ENCODE data around the gene NBEAL1.
A peak's percentile ranks its signal among the peaks of the same experiment; 100 is the strongest.
"Not testable (repeated sequence)": the region's sequence is repeated elsewhere in the genome, so short reads cannot be mapped to it uniquely, and the experiment has no call there.

The NBEAL1 gene

DNA sequence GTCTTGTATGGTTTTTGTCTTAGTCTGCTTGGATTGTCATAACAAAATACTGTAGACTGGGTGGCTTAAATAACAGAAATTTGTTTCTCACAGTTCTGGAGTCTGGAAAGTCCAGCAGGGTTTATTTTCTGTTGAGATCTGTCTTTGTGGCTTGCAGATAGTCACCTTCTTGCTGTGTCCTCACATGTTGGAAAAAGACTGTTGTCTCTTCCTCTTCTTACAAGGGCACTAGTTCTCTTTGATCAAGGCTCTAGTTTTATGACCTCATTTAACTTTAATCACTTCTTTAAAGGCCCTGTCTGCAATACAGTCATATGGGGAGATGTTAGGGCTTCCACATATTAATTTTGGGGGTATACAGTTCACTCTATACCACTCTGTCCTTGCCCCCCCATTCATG lies 56.5 kb downstream of the NBEAL1 start:
- TF ChIP-seq CTCF (conservative IDR thresholded peaks at IDR 0.05; ENCODE audit: control insufficient read depth, insufficient read depth, low read depth, low read length): no peak
- H3K4me3 ChIP-seq (ENCODE audit: control insufficient read depth, low read depth, low read length): no peak overlapping the region
- no peak for DNase-seq (ENCODE audit: low read depth)

DNA sequence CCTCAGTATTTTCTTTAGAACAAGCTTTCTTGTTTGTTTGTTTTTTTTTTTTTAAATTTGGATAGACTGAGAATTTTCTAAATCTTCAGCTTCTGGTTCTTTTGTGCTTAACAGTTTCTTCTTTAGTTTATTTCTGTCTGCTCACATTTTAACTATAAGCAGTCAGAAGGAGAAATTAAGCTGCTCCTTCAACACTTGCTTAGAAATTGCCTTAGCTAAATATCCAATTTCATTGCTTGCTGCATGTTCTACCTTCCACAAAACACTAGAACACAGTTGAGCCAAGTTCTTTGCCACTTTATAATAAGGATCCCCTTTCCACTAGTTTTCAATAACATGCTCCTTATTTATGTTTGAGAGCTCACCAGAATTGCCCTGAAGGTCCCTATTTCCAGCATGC lies 57.7 kb downstream of the NBEAL1 start:
- no peak for TF ChIP-seq CTCF (conservative IDR thresholded peaks at IDR 0.05; ENCODE audit: control insufficient read depth, insufficient read depth, low read depth, low read length)
- DNase-seq (ENCODE audit: low read depth): no peak
- H3K4me3 ChIP-seq (ENCODE audit: control insufficient read depth, low read depth, low read length): no peak overlapping the region

DNA sequence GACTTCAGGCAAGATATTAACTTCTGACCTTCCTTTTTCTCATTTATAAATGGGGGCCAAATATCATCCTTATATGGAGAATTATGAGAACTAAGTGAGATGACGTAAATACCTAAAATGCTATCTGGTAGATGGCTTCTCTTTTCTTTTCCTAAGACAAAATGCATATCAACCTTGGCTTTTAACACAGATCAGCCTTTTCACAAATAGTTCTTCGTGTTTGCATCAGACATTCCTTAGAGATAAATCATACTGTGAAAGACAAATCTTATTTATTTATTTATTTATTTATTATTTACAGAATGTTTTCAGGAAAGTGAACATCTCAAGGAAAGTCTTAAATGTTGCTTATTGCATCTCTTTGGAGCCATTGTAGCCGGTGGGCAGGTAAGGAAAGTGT lies 62.8 kb downstream of the NBEAL1 start:
- peak; percentile 40 for DNase-seq (ENCODE audit: low read depth)
- H3K4me3 ChIP-seq (ENCODE audit: control insufficient read depth, low read depth, low read length): no peak overlapping the region
- TF ChIP-seq CTCF (conservative IDR thresholded peaks at IDR 0.05; ENCODE audit: control insufficient read depth, insufficient read depth, low read depth, low read length): no peak

DNA sequence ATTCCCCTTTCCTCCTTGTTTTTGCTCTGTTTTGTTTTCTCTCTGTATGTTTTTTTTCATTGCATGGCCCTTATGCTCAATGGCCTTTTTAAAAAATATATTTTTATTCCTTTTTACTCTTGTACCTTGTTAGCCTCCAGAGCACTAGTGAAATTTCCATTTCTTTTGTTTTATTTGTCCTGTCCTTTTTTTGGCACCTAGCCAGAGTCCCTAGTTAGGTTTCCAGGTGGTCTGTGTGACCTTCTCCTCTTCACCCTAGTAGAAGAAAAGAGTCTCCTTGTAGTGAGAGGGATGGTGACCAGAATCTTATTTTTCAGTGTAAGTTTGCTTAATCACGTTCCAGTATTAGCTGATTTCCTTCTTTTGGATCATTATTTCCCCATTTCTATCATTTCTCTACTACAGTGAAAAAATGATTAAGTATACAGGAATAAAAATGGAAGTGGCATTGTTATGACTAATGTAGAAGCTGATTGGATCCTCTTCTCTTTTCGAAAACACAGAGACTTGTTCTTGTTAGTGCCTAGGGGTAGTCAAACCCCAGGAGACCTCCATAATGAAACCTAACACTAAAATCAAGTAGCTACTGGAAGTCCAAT lies 65.9 kb downstream of the NBEAL1 start:
- TF ChIP-seq CTCF (conservative IDR thresholded peaks at IDR 0.05; ENCODE audit: control insufficient read depth, insufficient read depth, low read depth, low read length): no peak
- H3K4me3 ChIP-seq (ENCODE audit: control insufficient read depth, low read depth, low read length): no peak overlapping the region
- DNase-seq (ENCODE audit: low read depth): no peak

GRCh38 chr2:203083328-203083727 lies 68.7 kb downstream of the NBEAL1 start:
- DNase-seq (ENCODE audit: low read depth): no peak

GRCh38 chr2:203086381-203086780 lies 71.7 kb downstream of the NBEAL1 start:
- not testable (repeated sequence) for DNase-seq (ENCODE audit: low read depth)

More at GRCh38 chr2:203083328-203083727, 68.7 kb downstream of the NBEAL1 start:
- no peak for TF ChIP-seq CTCF (conservative IDR thresholded peaks at IDR 0.05; ENCODE audit: control insufficient read depth, insufficient read depth, low read depth, low read length)
- no peak overlapping the region for H3K4me3 ChIP-seq (ENCODE audit: control insufficient read depth, low read depth, low read length)

DNA sequence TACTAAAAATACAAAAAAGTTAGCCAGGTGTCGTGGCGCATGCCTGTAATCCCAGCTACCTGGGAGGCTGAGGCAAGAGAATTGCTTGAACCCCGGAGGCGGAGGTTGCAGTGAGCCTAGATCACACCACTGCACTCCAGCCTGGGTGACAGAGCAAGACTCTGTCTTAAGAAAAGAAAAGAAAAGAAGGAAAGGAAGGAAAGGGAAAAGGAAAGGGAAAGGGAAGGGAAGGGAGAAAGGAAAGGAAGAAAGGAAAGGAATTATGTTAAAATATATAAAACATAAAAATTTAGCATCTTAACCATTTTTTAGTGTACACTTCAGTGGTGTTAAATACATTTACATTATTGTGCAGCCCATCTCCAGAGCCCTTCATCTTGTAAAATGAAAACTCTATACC lies 76.0 kb downstream of the NBEAL1 start:
- H3K4me3 ChIP-seq (ENCODE audit: control insufficient read depth, low read depth, low read length); DNase-seq (ENCODE audit: low read depth): not testable (repeated sequence)

More at GRCh38 chr2:203086381-203086780, 71.7 kb downstream of the NBEAL1 start:
- not testable (repeated sequence) for H3K4me3 ChIP-seq (ENCODE audit: control insufficient read depth, low read depth, low read length)

DNA sequence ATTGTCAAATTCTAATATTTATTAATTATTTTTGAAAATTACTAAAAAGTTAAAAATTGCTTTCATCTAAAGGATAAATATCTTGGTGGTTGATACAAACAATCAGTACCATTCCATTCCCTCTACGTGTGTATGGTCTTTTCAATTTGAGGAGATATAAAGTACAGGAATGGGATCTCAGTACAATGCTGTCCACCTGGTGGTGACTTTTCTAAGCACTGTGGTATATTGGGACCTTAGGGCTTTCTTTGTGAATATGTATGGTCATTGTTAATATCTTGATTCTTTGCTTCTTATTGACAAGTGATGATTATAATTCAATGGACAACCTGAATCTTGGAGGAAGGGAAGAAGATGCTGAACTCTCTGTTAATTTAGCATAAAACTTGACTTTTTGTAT lies 83.1 kb downstream of the NBEAL1 start:
- H3K4me3 ChIP-seq (ENCODE audit: control insufficient read depth, low read depth, low read length): no peak overlapping the region
- peak; percentile 23 for DNase-seq (ENCODE audit: low read depth)
- TF ChIP-seq CTCF (conservative IDR thresholded peaks at IDR 0.05; ENCODE audit: control insufficient read depth, insufficient read depth, low read depth, low read length): peak; percentile 37

GRCh38 chr2:203102357-203102756 lies 87.7 kb downstream of the NBEAL1 start:
- H3K4me3 ChIP-seq (ENCODE audit: control insufficient read depth, low read depth, low read length); DNase-seq (ENCODE audit: low read depth): not testable (repeated sequence)
